GM21528 (cell line): Measurements from ENCODE around the gene RASD1.
A peak's percentile ranks its signal among the peaks of the same experiment; 100 is the strongest.
"Not testable (repeated sequence)": the region's sequence is repeated elsewhere in the genome, so short reads cannot be mapped to it uniquely, and the experiment has no call there.

Experiments used
- ATAC-seq: cut with Tn5 transposase; IDR thresholded peaks from one replicate; pipeline ENCODE4 v1.9.1; 2021; ENCODE audit warnings: mild to moderate bottlenecking, moderate library complexity; ENCODE audit not compliant: unreplicated experiment, low FRiP score

RASD1 gene

GRCh38 chr17:17499402-17500145, 3.4 kb upstream of the RASD1 start:
- ATAC-seq, result no peak

- no peak for ATAC-seq
Observed at GRCh38 chr17:17498606-17499301, 2.6 kb upstream of the RASD1 start.

GRCh38 chr17:17497845-17498520, 1.8 kb upstream of the RASD1 start:
- no peak for ATAC-seq

- ATAC-seq, result peak; percentile 19
Observed at GRCh38 chr17:17497065-17497844, 1.1 kb upstream of the RASD1 start.

GRCh38 chr17:17495536-17496188, 533 bp downstream of the RASD1 start:
- no peak for ATAC-seq

- no peak for ATAC-seq
Observed at GRCh38 chr17:17494870-17495535, 1.2 kb downstream of the RASD1 start.

GRCh38 chr17:17494499-17494869, 1.7 kb downstream of the RASD1 start:
- ATAC-seq, result no peak

GRCh38 chr17:17493986-17494466, 2.2 kb downstream of the RASD1 start:
- ATAC-seq, result no peak

GRCh38 chr17:17493249-17493985, 2.8 kb downstream of the RASD1 start:
- ATAC-seq, result no peak

GRCh38 chr17:17492571-17492970, 3.6 kb downstream of the RASD1 start:
- no peak for ATAC-seq

GRCh38 chr17:17492085-17492484, 4.1 kb downstream of the RASD1 start:
- ATAC-seq, result no peak

GRCh38 chr17:17491546-17491988, 4.6 kb downstream of the RASD1 start:
- ATAC-seq, result no peak

- no peak for ATAC-seq
Observed at GRCh38 chr17:17491031-17491471, 5.1 kb downstream of the RASD1 start.

GRCh38 chr17:17487998-17488397, 8.2 kb downstream of the RASD1 start:
- no peak for ATAC-seq

- not testable (repeated sequence) for ATAC-seq
Observed at GRCh38 chr17:17486416-17486815, 9.8 kb downstream of the RASD1 start.

- no peak for ATAC-seq
Observed at GRCh38 chr17:17485420-17485819, 10.8 kb downstream of the RASD1 start.

GRCh38 chr17:17484451-17484899, 11.7 kb downstream of the RASD1 start:
- ATAC-seq, result no peak

- ATAC-seq, result no peak
Observed at GRCh38 chr17:17481860-17482259, 14.3 kb downstream of the RASD1 start.
